Aortic smooth muscle cell (primary cell): ENCODE measurements around the gene SLU7. TPM values are rescaled to one million over a fixed set of nuclear protein-coding genes. Genes with fewer than 3 reads are reported as not detected.

ENCODE experiments used
- total RNA-seq: library from RNA; depleted of rRNA; stranded (reverse); fragments of >200 nt; gene quantifications from 2 replicates; pipeline ENCODE4 v1.2.3, GENCODE V29; 2014

The SLU7 gene
- total RNA-seq, result 91.2 and 98.5 TPM in 2 replicates

DNA sequence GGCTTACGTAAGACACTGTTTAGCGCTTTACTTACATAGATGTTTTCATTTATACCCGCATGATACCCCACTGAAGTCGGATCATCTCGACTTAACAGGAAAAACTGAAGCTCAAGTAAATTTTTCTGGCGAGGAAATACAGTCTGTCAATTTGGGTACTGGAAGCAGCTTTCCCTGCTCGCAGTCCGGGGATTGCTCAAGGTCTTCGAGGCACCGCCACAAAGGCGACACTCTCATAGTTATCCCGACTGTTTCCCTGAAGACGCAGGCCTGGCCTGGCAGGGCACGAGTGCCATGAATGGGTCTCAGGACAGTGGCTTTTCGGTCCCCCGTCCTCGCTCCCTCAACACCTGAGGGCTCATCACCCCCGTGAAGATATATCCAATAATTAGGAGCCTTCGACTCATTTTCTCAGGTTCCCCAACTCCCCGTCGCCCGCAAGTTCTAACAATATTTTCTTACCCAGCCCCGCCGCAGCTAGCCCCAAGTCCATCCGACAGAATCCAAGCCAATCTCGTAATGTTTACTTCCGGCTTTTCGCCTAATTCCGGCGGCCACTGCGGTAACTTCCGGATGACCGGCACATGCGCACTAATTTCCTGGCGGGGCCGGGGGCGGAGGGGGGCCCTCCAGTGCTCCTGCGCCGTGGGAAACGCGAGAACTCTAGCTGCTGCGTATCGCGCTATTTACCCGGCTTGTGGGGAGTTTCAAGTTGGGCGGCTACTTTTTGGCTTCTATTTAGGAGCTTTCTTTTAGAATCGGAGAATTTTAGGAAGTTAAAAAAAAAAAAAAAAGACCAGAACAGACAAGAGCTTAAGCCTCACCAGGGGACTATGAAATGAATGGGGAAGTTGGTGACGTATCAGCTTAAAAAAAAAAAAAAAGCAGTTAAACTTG is at the start of gene SLU7:
TSS of gene SLU7 (minus strand) at position 521 of the 897 bp plus-strand sequence. CDS start 3,787 bp downstream, outside the sequence.

DNA sequence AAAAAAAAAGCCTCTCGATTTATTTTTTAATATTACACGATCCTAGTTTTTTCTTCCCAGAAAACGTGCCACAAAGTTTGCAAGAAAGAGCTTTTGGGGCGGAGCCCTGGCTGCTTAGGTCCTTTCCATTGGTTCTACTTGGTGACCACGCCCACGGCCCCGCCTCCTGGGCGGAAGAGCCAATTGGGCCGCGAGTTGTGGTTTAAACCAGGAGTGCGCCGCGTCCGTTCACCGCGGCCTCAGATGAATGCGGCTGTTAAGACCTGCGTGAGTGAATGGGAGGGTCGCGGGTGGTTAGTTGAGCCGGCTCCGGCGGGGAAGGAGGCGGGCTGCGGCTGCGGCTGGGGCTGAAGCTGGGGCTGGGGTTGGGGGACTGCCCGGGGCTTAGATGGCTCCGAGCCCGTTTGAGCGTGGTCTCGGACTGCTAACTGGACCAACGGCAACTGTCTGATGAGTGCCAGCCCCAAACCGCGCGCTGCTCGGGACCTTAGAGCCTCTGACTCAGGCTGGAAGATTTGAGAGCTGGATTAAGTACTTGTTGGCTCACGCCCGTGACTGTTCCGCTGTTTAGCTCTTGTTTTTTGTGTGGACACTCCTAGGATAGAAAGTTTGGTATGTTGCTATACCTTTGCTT is 2.9 kb upstream of the SLU7 start, which contains the start of gene PTTG1:
TSS of gene PTTG1 (plus strand) at position 231 of the 634 bp plus-strand sequence. CDS start 458 bp downstream, outside the sequence.

DNA sequence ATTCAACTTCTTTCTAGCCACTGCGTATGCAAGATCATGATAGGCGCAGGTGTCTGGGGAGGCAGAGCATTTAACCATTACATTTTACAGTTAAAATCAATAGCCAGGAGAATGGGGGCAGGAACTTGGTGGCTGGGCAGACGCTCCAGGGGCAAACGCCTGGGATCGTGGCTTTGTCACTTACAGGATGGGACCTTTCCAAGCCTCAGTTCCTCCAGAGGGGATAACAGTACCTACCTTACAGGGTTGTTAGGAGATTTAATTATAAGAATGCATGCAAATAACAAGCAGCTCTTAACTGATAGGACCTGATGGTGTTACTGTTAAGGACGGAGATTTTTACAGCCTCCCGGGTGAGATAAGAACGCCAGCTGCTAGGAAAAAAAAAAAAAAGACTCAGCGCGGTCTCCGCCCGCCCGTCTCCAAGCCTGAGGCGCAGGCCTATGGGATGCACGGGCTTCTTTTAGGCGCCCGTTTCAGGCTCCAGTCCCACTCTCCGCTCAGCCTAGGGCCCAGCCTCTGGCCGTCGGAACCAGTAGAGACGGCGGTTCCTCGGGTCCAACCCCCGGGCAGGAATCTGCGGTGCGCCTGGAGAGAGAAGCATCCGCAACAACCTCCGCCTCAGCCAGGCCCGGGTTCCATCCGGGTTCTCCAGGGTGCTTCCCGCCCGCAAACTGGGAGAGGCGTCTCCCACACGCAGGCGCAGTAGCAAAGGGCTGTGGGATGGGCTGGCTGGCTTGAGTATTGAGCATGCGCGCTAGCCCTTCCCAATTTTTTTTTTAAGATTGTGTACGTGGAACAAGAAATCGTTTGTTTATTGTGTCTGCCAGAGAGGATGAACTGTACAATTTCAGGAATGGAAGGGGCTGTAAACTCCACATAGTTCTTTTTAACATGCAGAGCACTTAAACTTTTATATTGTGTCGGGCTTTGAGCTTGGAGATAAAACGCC is 19.2 kb downstream of the SLU7 start, which contains the start of gene FAM200C:
TSS of gene FAM200C (minus strand) at position 653 of the 952 bp plus-strand sequence. CDS start 4,564 bp downstream, outside the sequence.

DNA sequence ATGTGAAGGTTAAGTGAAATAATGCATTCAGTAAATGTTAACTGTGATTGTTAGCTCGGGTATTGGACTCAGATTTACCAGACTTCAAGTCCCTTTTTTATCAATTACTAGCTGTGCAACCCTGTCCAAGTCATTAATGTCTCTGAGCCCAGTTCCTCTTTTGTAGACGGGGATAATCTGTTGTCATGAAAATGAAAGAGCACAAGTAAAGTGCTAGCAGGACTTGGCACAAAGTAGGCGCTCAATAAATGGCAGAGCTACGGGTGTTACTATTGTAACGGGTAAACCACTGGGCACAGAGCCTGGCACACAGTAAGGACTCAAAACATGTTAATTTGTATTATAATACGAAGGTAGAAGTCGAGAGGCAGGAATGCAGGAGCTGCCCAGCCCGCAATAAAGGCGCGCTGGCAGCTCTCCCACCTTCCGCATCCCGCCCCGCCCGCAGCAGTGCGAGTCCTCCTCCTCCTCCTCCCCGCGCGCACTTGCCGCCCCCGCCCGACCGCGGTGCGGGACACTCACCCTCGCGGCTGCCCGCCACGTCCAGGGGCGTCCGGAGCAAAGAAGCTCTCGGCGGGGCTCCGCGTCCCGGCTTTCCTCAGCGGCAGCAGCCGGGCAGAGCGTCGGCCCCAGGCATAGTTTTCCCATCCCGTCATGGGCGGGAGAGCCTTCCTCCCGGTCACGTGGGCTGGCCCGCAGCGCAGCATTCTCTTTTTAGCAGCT is 48.7 kb downstream of the SLU7 start, which contains the start of gene C1QTNF2:
TSS of gene C1QTNF2 (minus strand) at position 637 of the 723 bp plus-strand sequence. CDS start 15,615 bp downstream, outside the sequence.

Other genes starting within 250 kb of the SLU7 start
- not detected in 2 replicates for gene FABP6, start 189.6 kb downstream of the SLU7 start, total RNA-seq
- gene CCNJL, start 106.5 kb downstream of the SLU7 start, total RNA-seq, result 0.40 and 0.68 TPM in 2 replicates
- gene C1QTNF2, start 48.5 kb downstream of the SLU7 start, total RNA-seq, result 3.0 and 3.9 TPM in 2 replicates
- 3.0 and 3.7 TPM in 2 replicates for gene FAM200C, start 19.0 kb downstream of the SLU7 start, total RNA-seq
- gene PTTG1, start 2.8 kb upstream of the SLU7 start, total RNA-seq, result 151 and 152 TPM in 2 replicates